ENCODE data around the gene GAB4.
"Not testable (repeated sequence)": the region's sequence is repeated elsewhere in the genome, so short reads cannot be mapped to it uniquely, and the experiment has no call there.

Gene GAB4

DNA sequence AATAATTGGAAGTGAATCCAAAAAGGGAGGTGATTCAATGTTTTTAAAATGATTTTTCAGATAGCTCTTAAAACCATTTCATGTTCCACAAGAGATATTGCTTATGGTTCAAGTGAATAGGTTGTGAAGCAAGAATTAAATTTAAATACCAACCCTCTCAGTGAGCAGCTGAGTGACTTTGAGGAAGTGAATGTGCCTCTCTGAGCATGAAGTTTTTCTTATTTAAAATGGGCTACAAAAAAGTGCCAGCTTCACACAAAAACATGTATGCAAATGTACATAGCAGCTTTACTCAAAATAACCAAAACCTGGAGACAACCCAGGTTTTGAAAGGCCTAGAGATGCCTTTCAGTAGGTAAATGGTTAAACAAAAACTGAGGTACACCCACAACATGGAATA lies 35.5 kb upstream of the GAB4 start:
- Histone ChIP-seq H3K27ac (no peak overlapping the region), H3K36me3 (no peaks in the 10 kb centered on the region), H3K27me3 (peaks cover 0 to 4% of the 10 kb centered on the region in 2 donors), H3K9me3 (no peaks in the 10 kb centered on the region), H3K4me1 (no peaks in the 10 kb centered on the region), H3K4me3 (no peak overlapping the region)
- TF ChIP-seq, protein P1, sequence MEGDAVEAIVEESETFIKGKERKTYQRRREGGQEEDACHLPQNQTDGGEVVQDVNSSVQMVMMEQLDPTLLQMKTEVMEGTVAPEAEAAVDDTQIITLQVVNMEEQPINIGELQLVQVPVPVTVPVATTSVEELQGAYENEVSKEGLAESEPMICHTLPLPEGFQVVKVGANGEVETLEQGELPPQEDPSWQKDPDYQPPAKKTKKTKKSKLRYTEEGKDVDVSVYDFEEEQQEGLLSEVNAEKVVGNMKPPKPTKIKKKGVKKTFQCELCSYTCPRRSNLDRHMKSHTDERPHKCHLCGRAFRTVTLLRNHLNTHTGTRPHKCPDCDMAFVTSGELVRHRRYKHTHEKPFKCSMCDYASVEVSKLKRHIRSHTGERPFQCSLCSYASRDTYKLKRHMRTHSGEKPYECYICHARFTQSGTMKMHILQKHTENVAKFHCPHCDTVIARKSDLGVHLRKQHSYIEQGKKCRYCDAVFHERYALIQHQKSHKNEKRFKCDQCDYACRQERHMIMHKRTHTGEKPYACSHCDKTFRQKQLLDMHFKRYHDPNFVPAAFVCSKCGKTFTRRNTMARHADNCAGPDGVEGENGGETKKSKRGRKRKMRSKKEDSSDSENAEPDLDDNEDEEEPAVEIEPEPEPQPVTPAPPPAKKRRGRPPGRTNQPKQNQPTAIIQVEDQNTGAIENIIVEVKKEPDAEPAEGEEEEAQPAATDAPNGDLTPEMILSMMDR (IDR thresholded peaks at IDR 0.05) = no peak
- intact Hi-C loops (cut with DNase I; ENCODE audit: low total_unique reads) = no loop called here
- no peak for DNase-seq

DNA sequence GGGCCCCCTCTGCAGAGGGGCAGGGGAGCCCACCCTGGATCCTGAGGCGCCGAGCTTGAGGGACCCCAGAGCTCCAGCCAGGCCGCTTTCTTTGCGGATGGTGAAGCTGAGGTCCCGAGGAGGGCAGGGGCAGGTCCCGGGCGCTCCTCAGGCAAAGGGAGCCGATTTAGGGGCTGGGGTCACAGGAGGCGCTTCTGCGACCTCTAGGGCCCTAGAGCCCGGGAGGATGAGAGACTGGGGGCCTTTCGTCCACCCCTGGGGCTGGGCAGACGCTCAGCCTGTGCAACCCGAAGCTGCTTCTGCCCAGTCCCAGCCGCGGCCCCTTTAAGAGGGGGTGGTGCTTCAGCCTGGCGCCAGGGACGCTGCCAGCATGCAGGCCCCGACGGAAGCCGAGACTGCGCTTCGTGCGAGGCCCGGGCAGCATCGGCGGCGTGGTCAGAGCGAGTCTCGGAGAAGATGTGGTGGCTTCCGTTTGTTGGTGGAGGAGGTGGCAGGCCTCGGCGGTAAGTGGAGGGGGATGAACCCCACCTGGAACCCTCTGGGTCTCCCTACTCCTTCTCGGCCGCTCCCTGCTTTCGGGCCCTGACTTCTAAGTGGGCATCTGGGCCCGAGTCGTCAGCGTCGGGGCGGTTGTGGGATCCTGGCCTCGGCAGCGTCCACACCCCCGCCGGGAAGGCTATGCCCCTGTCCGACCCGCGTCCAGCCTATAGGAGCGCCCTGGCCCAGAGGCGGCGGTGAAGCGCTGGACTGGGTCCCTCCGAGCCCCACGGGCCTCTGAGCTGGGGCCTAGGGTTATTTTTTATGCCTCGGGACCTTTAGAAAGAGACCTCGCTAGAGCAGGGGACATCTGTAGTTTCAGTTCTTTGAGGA lies 29.1 kb upstream of the GAB4 start:
- H3K36me3 ChIP-seq; intact Hi-C loops (cut with DNase I; ENCODE audit: low total_unique reads); H3K27ac ChIP-seq; H3K9me3 ChIP-seq; DNase-seq; H3K4me1 ChIP-seq: not testable (repeated sequence)
- H3K27me3 ChIP-seq = peaks cover 0 to 25% of the 10 kb centered on the region in 2 donors
- H3K4me3 ChIP-seq = peak overlapping the region; percentile 26 to 35

DNA sequence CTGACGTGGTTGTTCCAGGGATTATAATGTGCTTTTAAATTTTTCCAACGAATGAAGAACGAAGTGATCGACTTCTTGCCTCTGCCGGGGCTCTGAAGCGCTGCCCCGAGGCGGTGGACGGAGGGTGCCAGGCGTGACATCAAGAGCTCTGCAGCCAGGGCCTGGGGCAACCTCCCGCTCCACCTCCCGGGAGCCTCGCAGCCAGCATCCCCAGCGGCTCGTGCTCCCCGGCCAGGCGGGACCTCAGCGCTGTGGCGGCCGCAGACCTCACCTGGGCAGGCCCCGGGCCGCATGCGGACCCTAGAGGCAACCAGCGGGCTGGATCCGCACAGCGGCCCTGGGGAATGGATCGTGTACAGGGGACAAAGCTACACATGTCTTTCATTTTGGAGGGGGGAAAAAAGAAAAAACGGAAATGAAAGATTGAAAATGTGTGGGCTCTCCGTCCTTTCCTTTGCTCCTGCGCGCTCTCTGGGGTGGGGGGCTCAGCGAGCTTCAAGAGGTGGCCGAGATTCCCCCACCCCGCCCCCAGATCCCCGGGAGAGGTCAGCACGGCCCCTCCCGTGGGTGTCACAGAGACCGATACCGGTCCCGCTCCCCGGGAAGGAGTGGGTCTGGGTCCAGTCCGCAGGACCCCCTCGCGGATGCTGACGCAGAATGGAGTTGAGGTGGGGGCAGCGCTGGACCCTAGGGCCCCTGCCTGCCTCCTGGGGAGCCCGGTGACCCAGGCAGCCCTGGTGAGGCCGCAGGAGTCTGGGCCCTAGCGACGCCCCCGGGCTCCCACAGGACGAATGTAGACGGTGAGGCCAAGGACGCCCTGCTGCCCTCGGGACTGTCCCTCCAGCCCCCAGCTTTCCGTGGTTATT lies 28.2 kb upstream of the GAB4 start:
- DNase-seq; H3K4me1 ChIP-seq; H3K36me3 ChIP-seq; intact Hi-C loops (cut with DNase I; ENCODE audit: low total_unique reads); H3K27ac ChIP-seq; H3K9me3 ChIP-seq: not testable (repeated sequence)
- H3K27me3 ChIP-seq = peaks cover 0 to 25% of the 10 kb centered on the region in 2 donors
- peak overlapping the region; percentile 26 to 35 for H3K4me3 ChIP-seq

DNA sequence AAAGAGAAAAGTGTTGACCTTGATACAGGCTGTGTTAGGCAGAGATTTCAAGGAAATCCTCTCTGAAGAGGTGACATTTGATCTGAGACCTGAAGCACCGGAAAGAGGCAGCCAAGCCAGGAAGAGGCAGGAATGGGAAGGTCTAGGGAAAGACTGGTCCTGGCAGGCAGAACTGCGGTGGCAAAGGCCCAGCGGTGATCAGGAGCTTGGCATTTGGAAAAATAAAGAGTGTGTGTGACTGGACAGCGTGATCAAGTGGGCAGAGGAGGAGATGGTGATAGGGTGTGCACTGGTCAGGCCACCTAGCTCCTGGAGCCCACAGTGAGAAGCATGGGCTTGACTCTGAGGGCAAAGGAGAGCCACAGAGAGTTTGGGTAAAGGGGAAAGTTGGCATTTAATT lies 27.2 kb upstream of the GAB4 start:
- H3K27me3 ChIP-seq = peaks cover 0 to 25% of the 10 kb centered on the region in 2 donors

DNA sequence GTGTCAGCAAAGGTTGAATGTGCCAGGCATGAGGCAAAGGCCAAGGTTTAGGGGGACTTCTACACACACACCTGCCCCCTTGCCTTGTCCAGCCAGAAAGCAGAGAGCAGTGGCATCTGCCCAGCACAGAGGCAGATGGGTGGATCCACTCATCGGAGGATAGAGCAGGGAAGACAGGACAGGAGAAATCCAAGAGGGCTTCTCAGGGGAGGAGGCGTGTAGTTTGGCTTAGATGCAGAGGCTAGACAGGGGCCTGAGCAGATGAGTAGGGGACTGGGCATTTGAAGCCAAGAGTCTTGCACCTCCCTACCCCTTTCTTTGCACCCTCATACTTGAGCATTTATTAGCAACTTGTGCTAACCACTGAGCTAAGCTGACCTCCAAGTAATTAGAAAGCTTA lies 26.5 kb upstream of the GAB4 start:
- intact Hi-C loops (cut with DNase I; ENCODE audit: low total_unique reads); H3K36me3 ChIP-seq; H3K27ac ChIP-seq; H3K9me3 ChIP-seq; H3K4me1 ChIP-seq; H3K4me3 ChIP-seq; DNase-seq: not testable (repeated sequence)
- peaks cover 0 to 25% of the 10 kb centered on the region in 2 donors for H3K27me3 ChIP-seq

More for the DNA sequence above, 27.2 kb upstream of the GAB4 start:
- Histone ChIP-seq H3K36me3 (no peaks in the 10 kb centered on the region), H3K4me3 (no peak overlapping the region), H3K4me1 (peaks cover 0 to 8% (median 3%) of the 10 kb centered on the region in 4 donors), H3K27ac (no peak overlapping the region), H3K9me3 (no peaks in the 10 kb centered on the region)
- TF ChIP-seq, protein P1 (IDR thresholded peaks at IDR 0.05) = no peak
- DNase-seq = no peak
- intact Hi-C loops (cut with DNase I; ENCODE audit: low total_unique reads) = no loop called here

DNA sequence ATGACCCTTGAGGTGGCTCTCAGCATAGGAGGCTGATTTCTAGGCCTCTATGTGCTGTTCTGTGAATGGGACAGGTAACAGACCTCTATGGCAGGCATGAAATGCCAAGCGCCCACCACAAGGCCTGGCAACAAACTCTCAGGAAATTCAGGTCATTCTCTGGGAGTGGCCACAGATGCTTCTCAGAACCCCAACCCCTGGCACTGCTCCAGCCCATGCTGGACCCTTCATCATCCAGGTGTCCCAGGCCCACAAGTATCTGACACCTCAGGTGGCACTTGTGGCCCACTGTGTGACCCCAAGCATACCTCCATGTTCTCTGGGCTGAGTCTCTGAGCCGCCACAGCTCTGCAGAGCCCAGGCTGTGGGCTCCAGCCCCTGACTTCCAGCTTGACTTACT lies 24.3 kb upstream of the GAB4 start:
- H3K9me3 ChIP-seq; intact Hi-C loops (cut with DNase I; ENCODE audit: low total_unique reads); H3K36me3 ChIP-seq; H3K4me1 ChIP-seq; H3K4me3 ChIP-seq; H3K27ac ChIP-seq: not testable (repeated sequence)
- H3K27me3 ChIP-seq = peaks cover 0 to 22% of the 10 kb centered on the region in 2 donors
- peak in 1 of 2 donors; percentile 34 for DNase-seq

DNA sequence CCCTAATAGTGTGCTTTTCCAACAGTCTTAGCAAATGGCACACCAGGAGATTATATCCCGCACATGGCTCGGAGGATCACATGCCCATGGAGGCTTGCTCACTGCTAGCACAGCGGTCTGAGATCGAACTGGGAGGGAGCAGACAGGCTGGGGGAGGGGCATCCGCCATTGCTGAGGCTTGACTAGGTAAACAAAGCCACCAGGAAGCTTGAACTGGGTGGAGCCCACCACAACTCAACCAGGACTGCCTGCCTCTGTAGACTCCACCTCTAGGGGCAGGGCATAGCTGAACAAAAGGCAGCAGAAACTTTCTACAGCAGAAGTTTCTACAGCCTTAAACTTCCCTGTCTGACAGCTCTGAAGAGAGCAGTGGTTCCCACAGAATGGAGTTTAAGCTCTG lies 16.4 kb upstream of the GAB4 start:
- H3K4me3 ChIP-seq; H3K36me3 ChIP-seq; H3K4me1 ChIP-seq; DNase-seq; intact Hi-C loops (cut with DNase I; ENCODE audit: low total_unique reads); H3K27ac ChIP-seq; H3K27me3 ChIP-seq; H3K9me3 ChIP-seq: not testable (repeated sequence)

DNA sequence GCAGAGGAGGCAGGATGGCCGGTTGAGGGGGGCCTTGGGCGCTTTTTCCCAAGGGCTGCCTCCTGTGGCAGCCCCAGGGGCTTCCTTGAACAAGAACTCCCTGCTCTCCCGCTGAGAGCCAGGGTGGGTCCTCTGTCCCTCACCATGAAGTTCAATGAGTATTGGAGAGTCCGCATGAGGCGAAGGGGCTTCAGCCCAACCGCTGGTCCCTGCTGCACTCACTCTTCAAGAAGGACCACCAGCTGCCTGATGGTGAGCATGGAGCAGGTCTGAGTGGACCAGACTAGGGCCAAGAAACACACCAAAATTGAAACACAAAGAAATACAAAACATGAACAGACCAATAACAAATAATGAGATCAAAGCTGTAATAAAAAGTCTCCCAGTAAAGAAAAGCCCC lies 7.5 kb upstream of the GAB4 start:
- H3K27ac ChIP-seq; H3K4me3 ChIP-seq; intact Hi-C loops (cut with DNase I; ENCODE audit: low total_unique reads); DNase-seq; H3K36me3 ChIP-seq; H3K4me1 ChIP-seq; H3K9me3 ChIP-seq: not testable (repeated sequence)
- H3K27me3 ChIP-seq = peaks cover 0 to 12% of the 10 kb centered on the region in 2 donors

DNA sequence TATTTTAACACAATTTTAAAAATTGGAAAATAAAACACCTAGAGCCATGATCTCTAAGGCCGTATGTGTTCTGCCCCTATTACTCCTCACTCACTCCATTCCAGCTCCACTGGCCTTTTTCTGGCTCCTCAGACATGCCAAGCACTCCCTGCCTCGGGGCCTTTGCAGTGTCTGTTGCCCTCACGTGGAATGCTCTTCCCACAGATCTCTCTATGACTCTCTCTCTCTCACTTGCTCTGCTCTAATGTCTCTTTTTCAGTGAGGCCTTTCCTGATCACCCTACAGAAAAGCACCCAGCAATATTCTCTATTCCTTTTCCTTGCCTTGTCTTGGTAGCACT lies 6.0 kb upstream of the GAB4 start:
- DNase-seq; H3K36me3 ChIP-seq; H3K4me3 ChIP-seq; H3K9me3 ChIP-seq; H3K4me1 ChIP-seq; H3K27ac ChIP-seq; intact Hi-C loops (cut with DNase I; ENCODE audit: low total_unique reads): not testable (repeated sequence)
- H3K27me3 ChIP-seq = peaks cover 0 to 12% of the 10 kb centered on the region in 2 donors
